Body of pancreas (tissue), 4 donors: ENCODE measurements around the gene CPEB4. TPM values are rescaled to one million over a fixed set of nuclear protein-coding genes. Genes with fewer than 3 reads are reported as not detected.

Source experiments
- ATAC-seq: fragments of 150-250 bp; one replicate; pipeline ENCODE4 v1.9.1; 2016
- DNase-seq, 4 donors: peaks; one replicate each; pipeline ENCODE4 v3.0.0-alpha.2; 2019
- H3K27ac ChIP-seq, 4 donors: fragments of 200-600 bp; sonication (generic); 1 replicate in 3 of 4; 2 replicates in 1 of 4; pipeline versions ENCODE4 v1.5.1 to v1.6.1; 2016 to 2019; ENCODE audit warnings: mild to moderate bottlenecking in 1 of 4, mixed read lengths in 1 of 4, moderate library complexity in 1 of 4
- H3K27me3 ChIP-seq, 2 donors: fragments of 200-600 bp; sonication (generic); one replicate each; pipeline ENCODE4 v1.6.0; 2016; ENCODE audit warnings: mild to moderate bottlenecking in 1 of 2
- H3K36me3 ChIP-seq, 2 donors: fragments of 200-600 bp; sonication (generic); replicated peaks in 1 of 2; 2 replicates each; pipeline ENCODE4 v1.5.1; 2016; ENCODE audit warnings: low read depth in 2 of 2; ENCODE audit not compliant: insufficient read depth in 1 of 2
- H3K4me1 ChIP-seq: fragments of 200-600 bp; sonication (generic); one replicate; pipeline ENCODE4 v1.6.0; 2016
- H3K4me3 ChIP-seq, 2 donors: fragments of 200-600 bp; sonication (generic); 1 replicate in 1 of 2; 2 replicates in 1 of 2; pipeline ENCODE4 v1.5.1; 2016 to 2019
- H3K9me3 ChIP-seq, 3 donors: fragments of 200-600 bp; sonication (generic); 1 replicate in 2 of 3; 2 replicates in 1 of 3; pipeline ENCODE4 v1.5.1; 2016
- CTCF ChIP-seq, 7 experiments: fragments of 450-650 bp in 4 of 7; fragments of 200-600 bp in 3 of 7; sonication (generic) in 3 of 7; IDR thresholded peaks; one replicate each; pipeline ENCODE4 v1.5.1; 2016 to 2019; ENCODE audit warnings: antibody characterized with exemption in 7 of 7
- POLR2A ChIP-seq, 3 donors: fragments of 450-650 bp; IDR thresholded peaks; one replicate each; pipeline ENCODE4 v1.6.1; 2016; ENCODE audit warnings: antibody characterized with exemption in 3 of 3, mild to moderate bottlenecking in 2 of 3
- WGBS, 2 donors: methylation state at CpG; one replicate each; pipeline ENCODE4 v1.1.5; 2017; 5-methylcytosine and 5-hydroxymethylcytosine counted together
- intact Hi-C: fragments of 100-400 bp; cut with DNase I; formaldehyde crosslinking; loops from one replicate; pipeline ENCODE4 v1.15.1; 2023
- total RNA-seq, 2 donors: library from RNA; depleted of rRNA; stranded (reverse); fragments of >200 nt; gene quantifications; one replicate each; pipeline ENCODE4 v1.1.0, GENCODE V29; 2016

Gene CPEB4
- total RNA-seq, 2 donors from 2014 or later = 35.3 to 35.6 TPM

GRCh38 chr5:173878224-173878967 is 9.8 kb upstream of the CPEB4 start:
- intact Hi-C loops = no loop called here
- DNase-seq (peak; percentile 73 to 90 (median 84)), ATAC-seq (peak; percentile 84)
- Histone ChIP-seq H3K9me3 (no peaks in the 10 kb centered on the region), H3K36me3 (no peaks in the 10 kb centered on the region), H3K4me1 (peaks cover 21% of the 10 kb centered on the region), H3K27ac (peak overlapping the region in 3 of 4 donors; percentile 50 to 66 (median 63)), H3K27me3 (no peaks in the 10 kb centered on the region), H3K4me3 (no peak overlapping the region)
- no peak for TF ChIP-seq CTCF (IDR thresholded peaks at IDR 0.05)
- no peak for TF ChIP-seq POLR2A (IDR thresholded peaks at IDR 0.05)
- 18 to 27% methylated on average over 5 of the region's 5 CpGs for WGBS, 2 donors

- ATAC-seq (no peak), DNase-seq (no peak)
- no peak for TF ChIP-seq POLR2A (IDR thresholded peaks at IDR 0.05)
- no peak for TF ChIP-seq CTCF (IDR thresholded peaks at IDR 0.05)
- Histone ChIP-seq H3K4me3 (no peak overlapping the region), H3K27me3 (no peaks in the 10 kb centered on the region), H3K27ac (no peak overlapping the region), H3K4me1 (peaks cover 33% of the 10 kb centered on the region), H3K36me3 (no peaks in the 10 kb centered on the region), H3K9me3 (no peaks in the 10 kb centered on the region)
- intact Hi-C loops = no loop called here
- 85 to 87% methylated on average over 5 of the region's 5 CpGs for WGBS, 2 donors
These were observed 7.7 kb upstream of the CPEB4 start for GRCh38 chr5:173880306-173880985.

GRCh38 chr5:173881811-173882575 is 6.2 kb upstream of the CPEB4 start:
- Histone ChIP-seq H3K9me3 (no peaks in the 10 kb centered on the region), H3K4me1 (peaks cover 35% of the 10 kb centered on the region), H3K27me3 (no peaks in the 10 kb centered on the region), H3K27ac (no peak overlapping the region), H3K36me3 (no peaks in the 10 kb centered on the region), H3K4me3 (no peak overlapping the region)
- no peak for ATAC-seq
- TF ChIP-seq CTCF (IDR thresholded peaks at IDR 0.05) = no peak
- no peak for TF ChIP-seq POLR2A (IDR thresholded peaks at IDR 0.05)
- 80 to 87% methylated on average over 6 of the region's 6 CpGs for WGBS, 2 donors
- intact Hi-C loops = no loop called here
- no peak for DNase-seq

- DNase-seq (no peak), ATAC-seq (no peak)
- Histone ChIP-seq H3K27me3 (no peaks in the 10 kb centered on the region), H3K4me3 (no peak overlapping the region), H3K9me3 (no peaks in the 10 kb centered on the region), H3K4me1 (peaks cover 37% of the 10 kb centered on the region), H3K27ac (no peak overlapping the region), H3K36me3 (no peaks in the 10 kb centered on the region)
- no peak for TF ChIP-seq POLR2A (IDR thresholded peaks at IDR 0.05)
- no peak for TF ChIP-seq CTCF (IDR thresholded peaks at IDR 0.05)
- intact Hi-C loops = no loop called here
These were observed 5.5 kb upstream of the CPEB4 start for GRCh38 chr5:173882632-173883031.
